ENCODE measurements around the gene PRDM2.

Gene PRDM2

DNA sequence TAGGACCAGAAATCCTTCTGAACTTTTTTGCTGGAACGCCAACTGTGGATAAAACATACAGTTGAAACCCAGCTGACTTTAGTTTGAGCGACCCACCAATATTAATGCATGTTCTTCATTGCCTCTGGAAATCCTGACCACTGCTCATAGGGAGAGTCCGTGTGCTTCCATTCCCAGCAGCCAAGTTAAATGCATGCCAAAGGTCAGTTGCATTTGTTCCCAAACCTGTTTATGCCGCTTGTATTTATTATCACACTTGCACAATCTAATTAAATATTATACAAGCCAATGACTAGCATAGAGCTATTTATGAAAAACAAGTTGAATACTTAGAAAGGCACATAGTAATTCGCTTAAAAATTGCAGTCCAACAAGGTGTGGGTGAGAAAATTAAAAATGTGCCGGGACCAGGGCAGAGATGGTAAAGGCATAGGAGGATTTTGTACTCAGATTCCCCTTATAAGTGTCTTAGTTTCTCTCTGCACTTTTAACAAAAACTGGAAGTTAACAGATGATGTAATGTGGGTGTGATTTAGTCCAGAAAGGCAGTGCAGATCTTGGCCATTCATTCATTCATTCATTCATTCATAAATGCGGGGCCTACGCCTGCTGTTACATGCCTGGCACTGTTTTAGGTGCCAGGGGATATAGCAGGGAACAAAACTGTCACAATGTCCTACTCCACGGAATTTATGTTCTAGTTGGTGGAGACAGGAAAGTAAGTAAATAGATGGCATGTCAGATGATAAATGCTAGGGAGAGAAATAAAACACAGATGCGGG, 99.7 kb downstream of the PRDM2 start:
- DNase-seq, result no peak

DNA sequence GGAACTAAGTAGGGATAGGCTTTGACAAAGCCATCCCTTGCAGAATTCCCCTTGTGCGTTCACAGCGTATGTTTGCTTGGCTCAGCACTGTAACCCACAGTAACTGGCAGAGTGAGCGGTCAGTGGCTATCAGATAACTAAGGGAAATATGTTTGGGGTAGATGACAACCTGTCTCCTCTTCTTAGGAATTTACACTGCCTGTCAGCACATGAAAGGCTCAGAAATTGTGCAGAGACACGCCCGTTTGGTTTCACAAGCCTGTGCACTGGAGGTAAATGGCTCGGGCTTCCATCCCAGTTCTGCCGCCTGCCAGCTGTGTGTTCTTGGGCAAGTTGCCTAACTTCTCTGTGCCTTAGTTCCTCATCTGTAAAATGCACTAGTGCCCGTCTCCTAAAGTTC, 101.2 kb downstream of the PRDM2 start:
- DNase-seq, result no peak

DNA sequence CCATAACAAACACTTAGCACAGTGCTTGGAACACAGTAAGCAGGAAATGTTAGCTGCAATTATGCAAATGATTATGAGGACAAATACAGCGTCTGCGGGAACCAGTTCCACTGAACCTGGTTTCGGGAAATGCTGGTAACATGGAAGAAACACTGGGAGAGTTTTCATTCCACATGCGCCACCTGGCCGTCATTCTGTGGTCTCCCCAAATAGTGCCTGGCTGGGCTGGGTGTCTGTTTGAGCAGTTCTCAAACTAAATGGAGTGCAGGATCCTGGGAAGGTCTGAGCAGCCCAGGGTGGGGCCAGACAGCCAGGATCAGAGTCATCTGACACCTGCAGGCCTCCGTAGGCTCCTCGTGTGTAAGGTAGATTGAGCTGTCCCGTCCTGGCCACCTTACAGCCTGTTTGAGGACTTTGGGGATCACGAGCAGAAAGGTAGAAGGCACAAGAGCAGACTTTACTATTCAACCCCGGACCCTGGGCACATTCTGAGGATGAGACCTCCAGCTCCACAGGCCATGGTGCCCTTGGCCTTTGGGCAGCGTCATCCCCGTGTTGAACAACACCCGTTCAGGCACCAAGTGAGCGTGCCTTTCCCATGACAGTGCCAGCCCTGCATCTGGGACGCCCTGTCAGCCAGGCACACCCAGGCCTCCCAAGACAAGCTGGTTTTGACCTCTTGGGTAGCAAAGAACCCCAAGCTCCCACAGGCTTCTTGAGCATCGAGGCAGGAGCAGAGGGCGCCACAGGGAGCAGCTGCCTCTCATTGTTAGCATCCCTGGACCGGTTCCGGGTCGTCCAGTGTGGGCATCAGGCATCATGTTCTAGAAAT, 101.9 kb downstream of the PRDM2 start:
- no peak for DNase-seq

DNA sequence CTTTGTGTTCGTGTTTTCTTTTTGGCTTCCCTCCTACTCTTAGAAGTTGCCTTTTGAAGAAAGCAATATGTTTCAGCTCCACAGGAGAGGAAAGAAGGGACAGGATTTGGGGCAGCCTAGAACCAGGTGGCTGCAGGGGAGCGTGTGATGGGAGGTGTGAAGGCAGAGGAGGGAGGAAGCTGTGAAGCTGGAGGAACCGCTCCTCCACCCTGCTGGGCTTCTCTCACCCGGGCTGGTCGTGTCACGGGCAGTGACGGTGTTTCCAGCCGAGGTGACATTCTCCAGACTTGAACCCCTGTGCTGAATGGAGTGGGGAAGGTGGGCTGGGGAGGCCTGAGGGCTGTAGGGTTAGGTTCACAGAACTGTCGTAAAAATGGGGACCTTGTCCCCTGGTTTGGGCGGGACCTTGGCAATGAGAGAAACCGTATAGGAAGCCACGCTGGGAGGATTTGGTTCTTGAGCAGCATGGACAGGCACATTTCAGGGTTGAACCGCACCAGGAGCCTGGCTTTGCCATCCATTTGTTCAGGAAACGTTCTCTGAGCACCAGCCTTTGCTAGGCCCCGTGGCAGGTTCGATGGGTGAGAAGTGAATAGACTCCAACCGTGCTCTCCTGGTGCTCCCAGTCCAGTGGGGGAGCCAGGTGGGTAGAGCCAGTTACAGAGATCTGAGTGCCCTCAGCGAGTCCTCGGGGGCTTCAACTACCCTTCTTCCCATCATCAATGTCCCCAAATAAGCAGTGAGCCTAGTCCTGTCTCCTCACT, 103.0 kb downstream of the PRDM2 start:
- no peak for DNase-seq

DNA sequence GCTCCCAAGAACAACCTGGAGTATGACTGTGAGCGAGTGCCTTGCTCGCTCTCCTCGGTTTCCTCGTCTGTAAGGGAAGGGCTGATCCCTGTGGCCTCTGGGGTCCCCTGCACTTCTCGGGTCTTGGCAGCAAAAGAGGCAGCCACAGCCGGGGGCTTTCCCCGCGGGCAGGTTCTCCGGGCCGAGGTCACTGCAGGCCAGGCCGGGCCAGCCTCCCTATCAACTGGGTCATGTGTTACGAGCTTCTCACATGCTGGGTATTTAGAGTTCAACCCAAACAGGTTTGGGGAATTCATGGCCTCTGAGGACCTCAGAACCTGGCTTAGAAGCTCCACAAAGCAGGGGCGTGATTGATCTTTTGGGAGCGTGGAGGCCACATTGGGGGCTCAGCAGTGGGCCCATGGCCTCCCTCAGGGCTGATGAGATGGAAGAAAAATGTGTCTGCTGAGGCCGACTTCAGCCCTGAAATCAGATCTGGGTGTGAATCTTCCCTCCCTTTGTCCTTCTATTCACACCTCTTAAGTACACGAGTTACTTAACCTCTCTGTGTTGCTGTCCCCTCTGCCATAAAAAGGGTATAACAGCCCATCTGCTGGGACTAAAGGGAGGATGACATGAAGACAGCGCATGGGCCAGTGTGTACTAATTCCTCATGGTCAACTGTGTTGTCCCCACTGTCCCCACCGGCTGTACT, 103.7 kb downstream of the PRDM2 start:
- DNase-seq, result no peak

DNA sequence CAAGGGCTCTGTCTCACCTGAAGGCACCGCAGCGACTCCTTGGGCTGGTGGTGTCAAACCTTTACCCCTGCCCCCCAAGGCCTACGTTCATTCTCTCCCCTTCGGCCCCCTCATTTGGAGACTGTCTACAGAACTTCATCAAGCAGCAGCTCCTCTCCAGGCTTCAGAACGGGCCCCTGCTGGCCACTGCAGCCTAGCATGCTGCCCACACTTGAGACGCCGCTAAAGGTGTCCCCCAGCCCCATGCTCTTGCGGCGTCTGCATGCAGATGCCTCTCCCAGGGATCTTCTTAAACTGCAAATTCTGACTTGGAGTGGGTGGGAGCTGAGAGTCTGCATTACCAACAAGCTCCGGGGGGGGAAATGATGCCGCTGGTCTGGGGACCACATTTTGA, 104.2 kb downstream of the PRDM2 start:
- no peak for DNase-seq

DNA sequence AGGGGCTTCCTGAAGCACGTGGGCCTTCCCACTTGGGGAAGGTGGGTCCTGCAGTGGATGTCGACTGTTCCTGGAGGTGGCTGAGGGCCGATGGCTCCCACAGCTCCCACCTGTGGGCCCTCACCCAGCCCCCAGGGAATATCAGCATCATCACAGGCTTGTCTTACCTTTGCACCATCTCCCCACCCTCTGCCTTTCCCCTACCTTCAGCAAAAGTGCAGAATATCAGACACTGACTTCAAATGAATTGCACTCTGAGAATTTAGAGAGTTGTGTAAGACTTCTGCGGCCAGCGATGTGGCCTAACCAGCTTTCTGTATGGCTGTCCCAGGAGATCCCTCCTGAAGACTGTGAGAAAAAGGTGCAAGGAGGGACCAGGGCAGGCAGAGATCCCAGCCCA, 105.4 kb downstream of the PRDM2 start:
- no peak for DNase-seq

DNA sequence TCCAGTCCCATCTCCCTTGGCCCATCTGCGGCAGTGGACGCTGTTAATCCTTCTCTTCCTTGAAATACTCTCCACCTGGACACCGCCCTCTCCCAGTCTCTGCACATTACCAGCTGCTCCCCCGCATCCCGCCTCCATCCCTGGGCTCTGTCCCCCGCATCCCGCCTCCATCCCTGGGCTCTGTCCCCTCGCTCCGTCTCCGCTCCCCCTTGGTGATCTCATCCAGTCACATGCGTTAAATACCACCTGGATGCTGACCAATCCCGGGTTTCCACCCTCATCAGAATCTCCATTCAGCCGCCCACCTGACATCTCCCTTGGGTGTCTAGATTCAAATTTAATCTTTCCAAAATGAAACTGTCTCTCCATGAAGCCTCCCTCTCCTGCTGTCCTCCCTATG, 106.1 kb downstream of the PRDM2 start:
- DNase-seq, result no peak

DNA sequence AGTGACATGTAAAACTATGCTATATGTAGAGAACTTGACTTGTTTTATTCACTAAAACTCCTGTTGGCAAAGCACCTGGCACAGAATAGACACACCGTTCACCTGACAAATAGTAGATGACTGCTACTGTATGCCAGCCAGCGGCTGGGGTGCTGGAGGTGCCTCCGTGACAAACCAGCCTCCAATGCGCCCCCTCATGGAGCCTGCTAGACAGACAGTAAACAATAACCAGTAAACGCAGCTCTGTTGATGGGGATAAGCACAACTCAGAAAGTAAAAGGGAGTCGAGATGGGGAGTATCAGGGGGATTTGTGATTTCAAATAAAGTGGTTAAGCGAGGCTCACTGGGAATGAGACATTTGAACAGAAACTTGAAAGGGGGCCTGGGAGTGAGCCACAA, 107.2 kb downstream of the PRDM2 start:
- DNase-seq, result no peak

DNA sequence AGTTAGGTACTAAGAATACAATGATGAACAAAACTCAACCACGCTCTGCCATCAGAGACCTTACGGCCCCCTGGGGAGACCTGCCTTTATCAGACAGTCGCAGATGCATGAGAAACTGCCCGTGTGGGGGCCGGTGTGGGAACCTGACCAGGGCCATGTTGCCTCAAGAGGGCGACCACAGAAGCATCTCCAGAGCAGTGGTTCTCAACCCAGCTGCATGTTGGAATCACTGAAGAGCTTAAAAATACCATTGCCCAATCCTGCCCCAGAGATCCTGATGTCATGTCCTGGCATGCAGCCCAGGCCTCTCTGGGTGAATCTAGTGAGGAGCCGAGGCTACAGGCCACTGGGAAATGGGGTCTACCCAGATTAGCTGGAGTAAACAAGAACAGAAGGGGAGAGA, 108.7 kb downstream of the PRDM2 start:
- DNase-seq, result no peak

DNA sequence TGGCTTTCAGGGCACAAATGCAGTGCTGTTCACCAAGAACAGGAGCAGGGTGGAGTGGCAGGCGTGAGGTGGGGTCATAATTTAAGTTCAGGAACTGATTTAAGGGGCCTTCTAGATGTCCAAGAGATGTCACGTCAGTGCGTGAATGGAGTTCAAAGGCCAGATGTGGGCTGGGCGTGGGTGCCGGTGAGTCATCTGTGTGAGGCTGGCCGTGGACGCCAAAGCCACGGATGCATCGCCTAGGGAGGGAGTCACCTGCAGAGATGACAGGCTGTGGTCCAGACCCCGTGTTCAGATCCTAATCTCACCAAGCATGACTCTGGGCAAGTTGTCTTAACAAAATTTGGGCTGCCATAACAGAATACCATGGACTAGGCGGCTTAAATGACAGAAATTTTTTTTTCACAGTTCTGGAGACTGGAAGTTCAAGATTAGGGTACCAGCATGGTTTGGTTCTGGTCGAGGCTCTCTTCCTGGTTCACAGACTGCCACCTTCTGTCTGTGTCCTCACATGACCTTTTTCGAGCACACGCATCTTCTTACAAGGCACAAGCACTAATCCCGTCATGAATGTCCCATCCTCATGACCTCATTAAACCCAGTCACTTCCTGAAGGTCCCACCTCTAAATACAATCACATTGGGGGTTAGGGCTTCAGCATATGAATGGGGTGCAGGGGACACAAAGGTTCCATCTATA, 109.6 kb downstream of the PRDM2 start:
- no peak for DNase-seq

DNA sequence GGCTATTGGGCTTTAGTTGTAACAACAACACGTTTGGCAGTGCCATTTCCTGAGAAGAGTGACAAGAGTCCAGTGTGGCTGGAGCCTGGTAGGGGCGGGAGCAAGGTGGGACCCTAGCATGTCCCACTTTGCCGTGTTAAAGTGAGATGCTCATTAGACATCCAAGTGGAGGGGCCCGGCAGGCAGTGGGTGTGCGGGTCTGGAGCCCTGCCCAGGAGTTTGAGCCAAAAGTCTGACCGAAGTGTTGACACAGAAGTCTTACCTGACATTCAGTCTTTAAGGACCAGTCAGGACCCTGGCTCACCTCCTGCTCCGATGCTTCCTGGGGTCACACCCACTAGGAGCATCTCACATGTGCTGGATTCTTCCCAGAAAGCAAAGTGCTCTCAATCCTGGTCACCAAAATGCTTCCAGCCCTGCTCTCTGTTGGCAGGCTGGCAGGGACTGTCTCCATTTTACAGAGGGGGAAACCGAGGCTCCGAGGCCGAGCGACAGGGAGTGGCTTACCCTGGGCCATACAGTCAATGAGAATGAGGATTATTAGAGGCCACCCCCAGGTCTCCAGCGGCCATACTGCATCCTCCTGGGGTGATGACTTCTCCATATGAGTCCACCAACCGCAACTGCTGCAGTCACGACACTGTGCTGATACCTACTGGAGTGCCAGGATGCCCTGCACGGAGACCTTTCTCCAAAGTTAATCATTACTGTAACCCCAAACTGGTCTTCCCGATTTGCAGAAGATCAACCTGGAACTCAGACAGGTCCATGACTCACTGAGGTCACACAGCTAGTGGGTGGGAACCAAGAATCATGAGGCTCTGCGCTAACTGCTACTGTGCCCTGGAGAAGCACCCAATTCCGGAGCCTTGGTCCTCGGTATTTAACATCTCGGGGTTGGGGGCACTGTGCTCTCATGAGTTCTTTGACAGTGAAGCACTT, 112.7 kb downstream of the PRDM2 start:
- no peak for DNase-seq

DNA sequence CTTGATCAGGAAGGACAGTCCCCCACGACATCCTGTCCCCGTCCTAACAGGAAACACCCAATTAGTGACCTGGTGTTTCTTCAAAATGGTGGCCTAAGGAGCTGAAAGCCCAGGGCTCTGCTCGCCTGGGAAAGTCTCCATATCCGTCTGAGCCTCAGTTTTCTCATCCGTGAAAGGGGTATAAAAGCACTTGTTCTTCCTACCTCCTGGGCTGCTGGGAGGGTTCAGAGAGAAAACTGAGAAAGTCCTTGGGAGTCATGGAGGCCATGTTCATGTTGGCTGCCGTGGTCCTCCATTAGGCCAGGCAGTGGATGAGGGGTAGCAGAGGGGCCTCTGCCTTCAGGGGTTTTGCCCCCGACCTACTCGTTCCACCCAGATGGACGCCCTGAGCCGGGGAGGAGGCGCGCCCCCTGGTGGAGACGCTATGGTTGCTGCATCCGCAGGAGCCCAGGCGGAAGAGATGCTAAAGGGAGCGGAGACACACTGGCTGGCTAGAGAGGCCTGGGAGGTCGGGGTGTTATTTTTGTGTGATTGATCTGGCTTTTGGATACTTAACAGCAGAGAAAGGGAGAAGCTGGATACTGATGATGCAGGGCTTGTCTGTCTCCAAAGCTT, 113.5 kb downstream of the PRDM2 start:
- DNase-seq, result no peak

DNA sequence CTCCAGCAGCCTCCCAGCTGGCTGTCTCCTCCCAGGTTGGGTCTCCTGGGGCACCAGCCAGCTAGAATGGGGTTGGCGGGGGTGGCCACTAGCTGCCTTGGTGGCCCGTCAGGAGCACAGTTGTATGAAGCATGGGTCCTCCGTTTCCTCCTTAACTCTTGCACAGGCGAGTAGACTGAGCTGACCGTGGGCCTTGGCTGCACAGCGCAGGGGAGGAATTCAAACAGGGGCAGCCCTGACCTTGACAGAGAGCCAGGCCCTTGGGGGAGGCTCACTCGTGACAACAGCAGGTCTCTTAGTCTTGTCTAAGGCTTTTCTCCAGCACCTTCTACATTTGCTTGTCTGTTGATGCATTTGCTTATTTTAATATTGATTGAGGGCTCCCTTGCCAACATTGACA, 114.1 kb downstream of the PRDM2 start:
- no peak for DNase-seq

DNA sequence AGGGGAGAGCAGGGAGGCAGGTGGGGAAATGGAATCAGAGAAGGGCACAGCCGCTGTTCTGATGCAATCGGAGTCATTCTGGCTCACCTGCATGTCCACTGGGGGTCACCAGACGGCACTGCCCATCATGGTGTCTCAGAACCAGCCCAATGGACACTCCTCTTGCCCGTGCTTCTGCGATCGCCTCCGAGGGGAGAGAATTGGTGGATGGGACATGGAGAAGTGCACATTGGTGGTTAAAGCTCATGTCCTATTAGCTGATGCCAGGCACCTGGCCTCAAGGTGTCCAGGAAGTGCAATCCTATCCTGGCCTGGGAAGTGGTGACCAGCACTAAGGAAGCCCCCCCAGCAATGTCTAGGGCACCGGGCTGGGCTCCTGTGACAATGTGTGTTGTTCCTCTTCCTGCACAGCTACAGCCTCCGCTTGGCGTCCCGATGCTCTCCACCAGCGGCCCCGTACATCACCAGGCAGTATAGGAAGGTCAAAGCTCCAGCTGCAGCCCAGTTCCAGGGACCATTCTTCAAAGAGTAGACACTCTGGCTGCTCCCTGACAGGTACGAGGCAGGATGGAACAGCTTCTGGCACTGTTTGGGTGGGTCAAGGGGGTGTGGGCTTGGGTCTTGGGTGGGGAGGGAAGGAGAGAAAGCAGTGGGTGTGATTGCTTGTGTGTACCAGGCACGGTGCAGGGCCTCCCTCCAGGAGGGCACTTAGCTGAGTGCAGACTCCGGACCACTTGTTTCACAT, 116.2 kb downstream of the PRDM2 start:
- no peak for DNase-seq

DNA sequence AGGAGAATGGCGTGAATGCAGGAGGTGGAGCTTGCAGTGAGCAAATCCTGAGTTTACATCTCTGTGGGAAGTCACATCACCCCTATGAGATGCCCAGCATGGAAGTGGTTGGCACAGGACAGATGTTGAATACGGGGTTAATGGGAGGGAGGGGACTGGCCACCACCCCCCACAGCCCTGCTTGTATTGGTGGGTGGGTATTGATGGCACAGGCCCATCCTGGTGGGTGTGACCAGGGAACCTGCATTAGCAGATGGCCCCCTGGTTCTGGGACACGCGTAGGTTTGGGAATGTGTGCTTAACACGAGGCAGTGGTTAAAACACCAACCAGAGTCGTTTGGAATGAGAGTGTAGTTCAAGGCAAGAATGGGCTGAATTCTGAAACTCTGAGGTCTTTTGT, 117.9 kb downstream of the PRDM2 start:
- DNase-seq, result no peak

DNA sequence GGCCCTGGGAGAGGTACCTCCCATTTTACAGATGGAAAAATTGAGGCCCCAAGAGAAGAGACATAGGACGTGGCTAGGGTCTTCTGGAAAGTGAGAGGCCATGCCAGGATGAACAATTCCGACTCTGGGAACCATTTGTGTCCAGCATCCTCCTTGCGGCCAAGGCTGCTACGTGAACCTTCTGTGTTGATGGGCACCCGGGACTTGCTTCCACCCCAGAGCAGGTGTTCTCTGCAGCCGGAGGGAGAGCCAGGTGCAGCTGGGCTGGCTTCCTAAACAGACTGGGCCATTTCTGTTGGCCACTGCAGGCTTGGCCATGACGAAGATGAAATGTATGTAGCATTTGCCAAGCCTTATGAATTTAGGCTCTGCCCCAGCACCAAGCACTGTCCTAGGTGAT, 118.9 kb downstream of the PRDM2 start:
- DNase-seq, result no peak

DNA sequence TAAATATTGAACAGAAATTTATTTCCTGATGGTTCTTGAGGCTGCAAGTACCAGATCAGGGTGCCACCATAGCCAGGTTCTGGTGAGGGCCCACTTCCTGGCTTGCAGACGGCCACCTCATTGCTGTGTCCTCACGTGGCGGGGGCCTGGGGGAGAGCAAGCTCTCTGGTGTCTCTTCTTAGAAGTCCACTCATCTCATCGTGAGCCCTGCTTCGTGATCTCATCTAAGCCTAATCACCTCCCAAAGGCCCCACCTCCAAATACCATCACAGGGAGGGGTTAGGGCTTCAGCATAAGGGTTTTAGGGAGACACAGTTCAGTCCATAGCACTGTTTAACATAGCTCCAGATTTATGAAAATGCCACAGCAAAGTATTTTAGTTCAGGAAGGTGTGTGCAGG, 119.7 kb downstream of the PRDM2 start:
- DNase-seq, result no peak

DNA sequence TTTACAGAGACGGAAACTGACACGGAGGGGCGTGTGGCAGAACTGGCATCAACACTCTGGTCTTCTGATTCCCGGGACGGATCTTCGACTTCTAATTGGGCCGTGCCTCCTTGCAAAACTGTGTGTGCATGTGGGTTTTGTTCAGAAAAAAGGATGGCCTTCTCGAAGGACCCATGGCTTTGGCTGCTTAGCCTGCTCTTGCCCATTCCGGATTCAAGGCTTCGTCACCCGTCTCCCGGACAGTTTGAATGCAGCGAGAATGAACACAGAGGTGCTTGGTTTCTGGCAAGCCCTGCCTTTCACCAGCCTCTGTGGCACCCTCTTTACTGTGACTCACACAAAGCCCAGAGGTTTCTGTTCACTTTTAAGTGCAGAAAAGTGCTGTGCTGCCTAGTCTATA, 120.1 kb downstream of the PRDM2 start:
- no peak for DNase-seq

DNA sequence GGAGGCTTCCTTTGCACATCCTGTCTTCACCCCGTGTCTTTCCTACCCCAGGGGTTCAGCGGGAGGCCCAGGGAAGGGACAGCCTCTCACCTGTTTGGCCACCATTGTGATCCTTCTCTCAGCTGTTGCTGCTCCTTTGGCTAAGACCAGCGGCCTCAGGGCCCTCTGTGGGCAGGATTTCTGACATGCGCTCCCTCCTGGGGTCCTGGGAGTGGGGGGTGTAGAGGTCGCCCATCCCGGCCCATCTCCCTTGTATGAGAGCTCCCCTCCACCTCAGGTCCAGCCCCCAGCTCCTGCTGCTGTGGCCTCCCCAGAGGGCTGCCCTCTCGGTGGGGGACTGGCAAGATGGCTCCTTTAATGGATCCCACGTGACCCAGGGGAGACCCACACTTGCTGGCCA, 120.5 kb downstream of the PRDM2 start:
- no peak for DNase-seq
